Hematopoietic multipotent progenitor cell treated with erythropoietin and hydrocortisone succinate and interleukin-3 and kit ligand, for 6 days (in vitro differentiated cells): Measurements from ENCODE around the gene PRUNE2.
"Not testable (repeated sequence)": the region's sequence is repeated elsewhere in the genome, so short reads cannot be mapped to it uniquely, and the experiment has no call there.

Experiments used
- DNase-seq: peaks from one replicate; pipeline ENCODE4 v3.0.0-alpha.2; 2015

PRUNE2 gene

DNA sequence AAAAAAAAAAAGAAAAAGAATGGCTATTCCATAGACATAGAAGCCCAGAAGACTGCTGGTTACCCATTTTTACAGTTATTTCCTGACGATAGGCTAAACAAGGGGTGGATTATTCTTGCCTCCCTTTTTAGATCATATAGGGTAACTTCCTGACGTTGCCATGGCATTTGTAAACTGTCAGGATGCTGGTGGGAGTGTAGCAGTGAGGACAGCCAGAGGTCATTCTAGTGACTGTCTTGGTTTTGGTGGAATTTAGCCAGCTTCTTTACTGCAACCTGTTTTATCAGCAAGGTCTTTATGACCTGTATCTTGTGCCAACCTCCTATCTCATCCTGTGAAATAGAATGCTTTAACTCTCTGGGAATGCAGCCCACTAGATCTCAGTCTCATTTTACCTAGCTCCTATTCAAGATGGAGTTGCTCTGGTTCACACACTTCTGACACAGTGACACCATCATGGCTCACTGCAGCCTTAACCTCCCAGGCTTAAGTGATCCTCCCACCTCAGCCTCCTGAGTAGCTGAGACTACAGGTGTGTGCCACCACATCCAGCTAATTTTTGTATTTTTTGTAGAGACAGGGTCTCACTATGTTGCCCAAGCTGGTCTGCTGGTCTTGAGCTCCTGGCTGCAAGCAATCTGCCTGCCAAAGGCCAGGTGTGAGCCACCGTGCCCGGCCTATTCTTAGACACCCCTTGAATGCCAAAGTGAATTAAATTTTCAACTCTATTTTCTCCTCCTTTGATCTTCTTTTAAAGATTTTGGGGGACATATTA lies 311.8 kb downstream of the PRUNE2 start:
- not testable (repeated sequence) for DNase-seq

DNA sequence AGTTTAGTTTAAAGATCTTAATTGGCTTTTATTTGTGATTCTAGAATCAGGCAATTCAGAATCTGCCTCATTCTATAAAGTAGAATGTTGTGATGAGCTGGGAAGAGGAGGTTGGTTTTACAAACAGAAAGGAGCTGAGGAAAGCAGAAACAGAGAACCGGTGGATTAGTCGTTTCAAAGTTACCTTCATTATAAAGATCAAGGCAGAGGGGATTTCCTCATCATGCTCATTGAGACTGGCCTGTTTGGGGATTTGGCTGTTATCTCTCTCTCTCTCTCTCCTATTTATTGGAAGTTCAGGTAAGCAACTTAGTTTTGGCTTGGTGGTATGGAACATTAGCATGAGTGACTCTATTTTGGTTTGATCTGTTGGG lies 313.0 kb downstream of the PRUNE2 start:
- DNase-seq = no peak

DNA sequence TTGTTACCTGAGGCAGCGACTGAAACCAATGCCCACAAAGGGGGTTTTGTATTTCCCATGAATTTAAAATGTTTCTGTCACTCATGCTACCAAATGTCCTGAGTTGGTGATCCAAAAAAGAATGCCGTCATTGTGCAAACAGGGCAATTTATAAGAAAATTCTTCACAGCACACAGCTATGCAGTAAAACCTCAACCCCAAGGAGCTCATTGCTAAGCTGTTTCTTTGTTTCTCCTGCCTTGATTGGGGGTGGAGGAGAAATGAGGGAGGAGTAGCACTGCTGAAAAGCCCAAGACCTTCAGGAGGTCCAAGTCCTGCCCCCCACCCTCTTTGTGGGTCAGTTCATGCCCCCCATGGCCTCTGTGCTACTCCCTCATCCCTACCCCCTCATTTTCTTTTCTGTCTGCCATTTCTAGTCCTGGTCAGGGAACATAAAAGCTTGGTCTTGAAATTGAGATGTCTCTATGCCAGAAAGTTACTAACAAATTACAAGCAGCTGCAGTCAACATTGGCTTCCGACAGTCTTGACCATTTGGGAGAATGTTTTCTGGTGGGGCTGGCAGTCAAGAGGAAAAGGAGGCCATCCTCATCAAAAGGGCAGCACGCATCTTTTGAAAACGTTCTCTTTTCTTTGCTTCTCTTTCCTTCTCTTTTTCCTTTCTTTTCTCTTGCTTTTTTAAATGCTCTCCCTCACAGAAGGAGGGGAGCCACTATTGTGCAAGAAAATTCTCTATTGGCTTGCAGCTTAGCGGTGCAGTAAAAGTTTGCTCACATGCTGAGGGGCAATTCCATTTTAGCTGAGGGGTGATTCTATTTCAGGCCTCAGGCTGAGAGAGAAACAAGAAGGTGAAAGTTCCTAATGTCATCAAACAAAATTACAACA lies 313.6 kb downstream of the PRUNE2 start:
- DNase-seq = no peak

DNA sequence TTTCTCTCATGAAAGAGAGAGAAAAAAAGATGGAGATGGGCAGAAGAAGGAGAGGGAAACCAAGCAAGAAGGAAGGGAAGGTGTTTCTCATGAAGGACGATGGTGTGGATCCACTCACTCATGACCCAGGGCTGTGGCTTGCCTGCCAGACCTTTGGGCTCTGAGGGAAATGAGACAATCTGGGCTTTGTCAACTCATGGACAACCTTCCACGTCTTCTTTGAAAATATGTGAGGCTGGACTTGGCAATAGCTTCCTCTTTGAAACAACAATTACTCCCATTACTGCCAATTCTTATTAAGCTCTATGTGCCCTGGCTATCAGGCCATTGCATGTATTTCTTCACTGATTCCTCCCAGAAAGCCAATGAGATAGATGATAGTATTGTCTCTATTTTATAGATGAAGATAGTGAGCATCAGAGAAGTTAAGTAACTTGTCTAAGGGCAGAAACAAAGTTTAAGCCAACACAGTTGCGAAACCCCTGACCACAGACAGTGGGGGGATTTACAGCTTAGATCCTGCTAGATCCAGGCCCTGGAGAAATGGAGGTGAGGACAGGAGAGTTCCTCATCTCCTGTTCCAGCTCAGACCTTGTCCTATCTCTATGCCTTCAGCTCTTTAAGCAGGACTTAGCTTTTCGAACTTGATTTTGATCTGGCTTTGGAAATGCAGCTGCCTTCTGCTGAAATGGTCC lies 314.5 kb downstream of the PRUNE2 start:
- DNase-seq = peak; percentile 49

GRCh38 chr9:76588316-76588715 lies 317.6 kb downstream of the PRUNE2 start:
- no peak for DNase-seq

- no peak for DNase-seq
Measured at GRCh38 chr9:76586390-76587314, 319.3 kb downstream of the PRUNE2 start.

DNA sequence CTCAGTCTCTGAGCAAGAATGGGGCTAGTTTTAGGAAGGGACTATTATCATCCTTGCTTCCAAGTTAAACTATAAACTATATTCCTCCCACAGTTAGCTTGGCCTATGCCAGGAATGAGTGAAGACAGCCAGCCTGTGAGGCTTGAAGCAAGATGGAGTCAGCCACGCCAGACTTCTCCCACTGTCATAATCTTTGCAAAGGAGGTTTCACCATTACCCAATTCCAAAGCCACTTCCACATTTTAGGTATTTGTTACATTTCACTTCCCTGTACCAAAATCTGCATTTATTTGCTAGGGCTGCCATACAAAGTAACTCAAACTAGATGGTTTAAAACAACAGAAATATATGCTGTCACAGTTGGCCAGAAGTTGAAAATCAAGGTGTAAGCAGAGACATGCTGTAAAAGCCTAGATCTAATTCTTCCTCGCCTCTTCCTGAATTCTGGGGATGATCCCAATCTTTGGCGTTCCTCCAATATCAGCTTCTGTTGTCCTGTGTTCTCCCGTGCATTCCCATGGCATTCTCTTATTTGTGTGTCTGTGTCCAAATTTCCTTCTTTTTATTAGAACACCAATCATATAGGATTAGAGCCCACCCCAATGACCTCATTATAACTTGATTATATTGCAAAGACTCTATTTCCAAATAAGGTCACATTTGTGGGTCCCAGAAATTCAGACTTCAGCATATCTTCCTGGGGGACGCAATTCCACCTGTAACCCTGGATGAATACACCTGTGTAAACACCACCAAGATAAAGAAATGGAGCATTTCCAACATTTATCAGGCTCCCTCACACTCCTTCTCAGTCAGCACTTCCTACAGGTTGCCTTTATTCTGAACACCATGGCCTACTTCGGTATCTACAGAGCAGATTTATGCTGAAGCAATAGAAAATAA lies 320.2 kb downstream of the PRUNE2 start:
- no peak for DNase-seq

DNA sequence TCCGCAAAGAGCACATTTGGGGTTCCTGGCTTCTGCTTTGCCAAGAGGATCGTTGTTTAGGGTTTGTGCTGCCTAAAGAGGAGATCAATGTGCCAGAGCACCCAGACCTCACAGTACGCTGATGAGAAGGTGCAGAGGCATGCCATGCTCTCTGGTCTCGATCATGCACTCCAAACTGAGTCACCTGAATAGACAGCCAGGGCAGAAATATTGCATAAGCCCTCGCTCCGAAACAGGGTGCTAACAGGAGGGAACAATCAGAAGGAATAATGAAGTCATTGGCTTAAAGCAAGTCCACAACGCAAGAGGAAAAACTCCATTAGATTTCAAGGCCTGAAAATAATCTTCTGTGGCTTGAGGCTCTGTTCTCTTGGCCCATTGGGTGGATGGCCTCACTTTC lies 322.7 kb downstream of the PRUNE2 start:
- DNase-seq = no peak

GRCh38 chr9:76581731-76582130 lies 324.2 kb downstream of the PRUNE2 start:
- DNase-seq = no peak

- no peak for DNase-seq
Measured at GRCh38 chr9:76580820-76581219, 325.1 kb downstream of the PRUNE2 start.

DNA sequence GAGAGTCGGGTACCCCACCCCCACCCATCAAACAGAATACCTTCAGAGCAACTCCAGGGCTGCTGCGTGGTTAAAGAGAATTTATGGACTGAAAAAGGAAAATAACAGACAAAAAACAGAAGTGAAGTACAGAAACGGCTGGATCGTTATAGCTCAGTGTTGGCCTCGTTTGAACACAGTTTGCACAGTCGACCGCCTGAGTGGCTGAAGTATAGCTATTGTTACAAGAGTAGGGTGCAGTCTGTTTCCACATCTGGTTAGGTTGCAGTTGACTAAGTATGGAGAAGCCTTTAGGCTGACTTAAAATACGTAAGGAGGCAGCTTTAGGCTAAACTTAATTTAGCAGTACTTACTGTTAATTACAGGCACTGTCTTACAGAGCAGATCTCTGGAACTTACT lies 325.7 kb downstream of the PRUNE2 start:
- peak; percentile 43 for DNase-seq

- peak; percentile 89 for DNase-seq
Measured at GRCh38 chr9:76576344-76576743, 329.6 kb downstream of the PRUNE2 start.

DNA sequence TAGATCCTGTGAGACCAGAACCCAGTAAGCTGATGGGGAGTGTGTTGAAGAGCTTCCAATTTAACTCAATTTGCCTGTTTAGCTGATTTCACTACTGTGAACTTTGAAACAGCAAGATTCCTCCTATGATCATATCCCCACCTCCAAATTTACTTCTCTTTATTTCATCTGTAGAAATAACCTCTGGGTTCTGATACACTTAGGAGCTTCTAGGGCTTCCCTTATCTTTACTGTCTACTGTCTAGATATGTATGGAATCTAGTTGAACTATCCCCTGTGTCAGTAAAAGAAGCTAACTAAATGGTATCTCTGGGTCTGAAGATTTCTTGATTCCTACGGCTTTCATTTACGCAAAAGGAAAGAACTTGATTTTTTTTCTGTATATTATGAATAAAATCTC lies 330.2 kb downstream of the PRUNE2 start:
- DNase-seq = no peak

GRCh38 chr9:76573905-76574760 lies 331.8 kb downstream of the PRUNE2 start:
- peak; percentile 58 for DNase-seq

- no peak for DNase-seq
Measured at GRCh38 chr9:76573408-76573807, 332.5 kb downstream of the PRUNE2 start.

GRCh38 chr9:76572151-76572550 lies 333.8 kb downstream of the PRUNE2 start:
- no peak for DNase-seq

- no peak for DNase-seq
Measured at GRCh38 chr9:76571743-76572146, 334.2 kb downstream of the PRUNE2 start.

DNA sequence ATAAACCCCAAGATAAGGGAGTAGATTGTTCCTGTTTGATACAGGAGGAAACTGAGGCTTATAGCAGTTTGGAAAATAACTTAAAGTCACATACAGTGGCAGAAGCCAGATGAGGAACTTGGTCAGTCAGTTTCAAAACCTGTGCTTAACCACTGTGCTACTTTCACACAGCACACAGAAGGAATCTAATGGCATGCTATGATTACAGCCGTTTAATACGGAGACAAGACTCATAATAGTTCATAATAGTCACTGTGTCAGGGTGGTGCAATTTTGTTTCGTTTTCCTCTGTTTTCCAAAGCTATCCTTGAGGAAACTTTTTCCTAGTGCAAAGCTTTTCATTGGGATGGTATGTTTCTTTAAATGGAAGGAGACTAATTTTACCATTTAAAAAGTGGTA lies 334.6 kb downstream of the PRUNE2 start:
- DNase-seq = peak; percentile 68

DNA sequence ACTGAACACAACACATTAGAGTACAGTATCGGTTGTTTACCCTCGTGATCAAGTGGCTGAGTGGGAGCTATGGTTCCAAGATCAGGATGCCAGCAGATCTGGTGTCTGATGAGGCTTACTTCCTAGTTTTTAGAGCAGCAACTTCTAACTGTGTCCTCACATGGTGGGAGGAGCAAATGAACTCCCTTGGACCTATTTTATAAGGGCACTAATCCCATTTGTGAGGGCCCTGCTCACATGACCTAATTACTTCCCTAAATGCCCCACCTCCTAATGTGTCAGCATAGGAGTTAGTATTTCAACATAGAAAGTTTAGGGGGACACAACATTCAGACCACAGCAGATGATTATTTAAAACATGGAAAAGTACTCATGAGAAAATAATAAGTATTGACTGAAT lies 335.1 kb downstream of the PRUNE2 start:
- DNase-seq = no peak

DNA sequence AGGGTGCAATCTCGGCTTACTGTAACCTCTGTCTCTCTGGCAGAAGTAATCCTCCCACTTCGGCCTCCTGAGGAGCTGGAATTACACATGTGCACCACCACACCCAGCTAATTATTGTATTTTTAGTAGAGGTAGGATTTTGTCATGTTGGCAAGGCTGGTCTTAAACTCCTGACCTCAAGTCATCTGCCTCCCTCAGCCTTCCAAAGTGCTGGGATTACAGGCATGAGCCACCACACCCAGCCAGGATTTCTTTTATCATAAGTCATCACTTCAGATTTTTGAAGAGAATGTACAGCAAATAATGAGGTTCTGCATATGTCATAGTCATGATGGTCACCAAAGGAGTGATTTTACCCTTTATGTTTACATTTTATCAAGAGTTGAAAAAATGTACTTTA lies 338.8 kb downstream of the PRUNE2 start:
- DNase-seq = no peak
